CD4-positive, alpha-beta T cell treated with Interleukin-6 at 100 ng/mL for 8 hours (primary cell): ENCODE data around the gene DOCK4.

Experiments used
- DNase-seq: peaks from one replicate; pipeline ENCODE4 v3.0.0-alpha.2; 2020; ENCODE audit warnings: mixed read lengths, low spot score

Gene DOCK4

DNA sequence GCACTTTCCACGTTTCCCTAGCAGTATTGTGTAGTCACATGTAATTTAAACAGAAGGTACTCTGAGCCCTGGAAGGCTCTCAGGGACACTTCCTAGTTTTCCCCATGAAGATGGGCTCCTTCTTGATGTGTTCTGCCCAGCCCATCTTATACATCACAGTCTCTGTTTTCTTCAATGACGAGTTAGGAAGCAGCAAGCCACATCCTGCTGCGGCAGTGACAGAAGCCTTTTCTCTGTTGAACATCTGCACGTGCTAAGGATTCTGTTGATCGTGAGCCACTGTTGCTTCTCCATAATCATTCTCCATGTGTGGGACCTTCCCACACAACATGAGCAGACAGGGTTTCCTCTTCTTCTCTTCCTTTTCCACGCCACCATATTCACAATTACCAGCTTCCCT is 346.0 kb downstream of the DOCK4 start:
- no peak for DNase-seq

DNA sequence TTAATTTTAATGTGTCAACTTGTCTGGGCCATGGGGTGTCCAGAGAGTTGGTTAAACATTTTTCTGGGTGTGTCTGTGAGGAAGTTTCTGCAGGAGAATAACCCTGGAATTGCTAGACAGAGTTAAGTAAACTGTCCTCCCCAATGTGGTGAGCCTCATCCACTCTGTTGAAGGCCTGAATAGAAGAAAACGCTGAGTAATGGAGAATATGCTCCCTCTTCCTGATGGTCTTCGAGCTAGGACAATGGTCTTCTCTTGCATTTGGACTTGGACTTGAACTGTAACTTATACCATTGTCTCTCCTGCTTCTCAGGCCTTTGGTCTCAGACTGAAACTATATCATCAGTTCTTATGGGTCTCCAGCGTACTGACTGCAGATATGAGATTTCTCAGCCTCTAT is 347.9 kb downstream of the DOCK4 start:
- DNase-seq: no peak

GRCh38 chr7:111855842-111856227 is 350.4 kb downstream of the DOCK4 start:
- no peak for DNase-seq

DNA sequence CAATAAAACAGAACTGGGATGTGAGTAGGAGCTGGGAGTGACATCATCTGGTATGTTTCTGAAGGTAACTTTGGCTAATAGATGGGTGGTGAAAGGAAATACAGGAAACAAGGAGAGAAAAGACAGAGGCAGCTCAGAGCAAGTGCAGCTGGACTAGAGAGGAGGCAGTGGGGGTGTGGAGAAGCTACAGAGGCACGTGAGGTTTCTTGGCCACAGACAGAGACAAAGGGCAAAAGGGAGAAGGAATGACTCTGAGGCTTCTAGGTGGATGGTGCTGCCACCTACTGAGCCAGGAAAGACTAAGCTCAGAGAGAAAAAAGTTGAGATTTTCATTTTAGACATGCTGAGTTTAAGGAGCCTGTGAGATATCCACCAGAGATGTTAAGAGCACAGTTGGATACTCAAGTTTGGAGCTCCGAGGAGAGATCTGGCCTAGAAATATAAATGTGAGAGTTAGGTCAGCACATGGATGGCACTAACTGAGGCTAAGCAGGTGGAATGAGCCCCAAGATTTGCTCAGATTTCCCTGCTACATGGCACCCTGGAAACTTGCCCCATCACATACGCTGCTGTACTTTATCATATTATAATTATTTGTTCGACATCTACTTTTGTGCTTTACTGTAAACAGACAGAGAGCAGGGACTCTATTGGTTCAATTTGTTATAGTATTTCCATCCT is 350.9 kb downstream of the DOCK4 start:
- no peak for DNase-seq

GRCh38 chr7:111853201-111853990 is 352.8 kb downstream of the DOCK4 start:
- no peak for DNase-seq

DNA sequence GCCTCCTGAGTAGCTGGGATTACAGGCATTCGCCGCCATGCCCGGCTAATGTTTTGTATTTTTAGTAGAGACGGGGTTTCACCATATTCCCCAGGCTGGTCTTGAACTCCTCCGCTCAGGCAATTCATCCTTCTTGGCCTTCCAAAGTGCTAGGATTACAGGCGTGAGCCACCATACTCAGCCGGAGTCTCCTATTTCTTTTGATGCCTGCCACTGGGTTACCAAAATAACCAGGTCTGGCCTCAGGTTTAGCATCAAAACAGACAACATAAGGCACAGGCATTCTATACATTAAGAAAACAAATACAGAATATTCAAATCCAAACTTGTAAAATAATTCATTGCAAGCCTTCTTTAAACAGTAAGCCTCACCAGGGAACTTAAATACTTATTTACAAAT is 354.1 kb downstream of the DOCK4 start:
- DNase-seq: no peak

DNA sequence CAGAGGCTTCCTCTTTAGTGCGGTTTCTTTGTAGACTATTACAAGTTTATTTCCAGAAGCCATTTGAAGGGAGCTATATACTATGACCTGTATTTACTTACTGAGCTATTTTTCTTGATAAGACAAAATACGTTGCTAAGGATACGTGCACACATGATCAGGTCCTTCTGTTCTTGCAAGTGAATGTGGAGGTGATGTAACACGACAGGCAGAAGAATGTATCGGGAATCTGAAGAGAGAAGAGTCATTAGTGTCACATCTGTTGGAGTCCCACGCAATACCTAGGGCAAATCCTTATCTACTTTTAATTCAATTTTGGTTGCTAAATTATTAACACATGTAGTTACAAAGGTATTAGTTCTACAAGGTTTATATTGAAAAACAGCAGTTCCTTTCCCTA is 359.3 kb downstream of the DOCK4 start:
- DNase-seq: no peak

- DNase-seq: no peak
Observed at GRCh38 chr7:111845853-111846252, 360.3 kb downstream of the DOCK4 start.

DNA sequence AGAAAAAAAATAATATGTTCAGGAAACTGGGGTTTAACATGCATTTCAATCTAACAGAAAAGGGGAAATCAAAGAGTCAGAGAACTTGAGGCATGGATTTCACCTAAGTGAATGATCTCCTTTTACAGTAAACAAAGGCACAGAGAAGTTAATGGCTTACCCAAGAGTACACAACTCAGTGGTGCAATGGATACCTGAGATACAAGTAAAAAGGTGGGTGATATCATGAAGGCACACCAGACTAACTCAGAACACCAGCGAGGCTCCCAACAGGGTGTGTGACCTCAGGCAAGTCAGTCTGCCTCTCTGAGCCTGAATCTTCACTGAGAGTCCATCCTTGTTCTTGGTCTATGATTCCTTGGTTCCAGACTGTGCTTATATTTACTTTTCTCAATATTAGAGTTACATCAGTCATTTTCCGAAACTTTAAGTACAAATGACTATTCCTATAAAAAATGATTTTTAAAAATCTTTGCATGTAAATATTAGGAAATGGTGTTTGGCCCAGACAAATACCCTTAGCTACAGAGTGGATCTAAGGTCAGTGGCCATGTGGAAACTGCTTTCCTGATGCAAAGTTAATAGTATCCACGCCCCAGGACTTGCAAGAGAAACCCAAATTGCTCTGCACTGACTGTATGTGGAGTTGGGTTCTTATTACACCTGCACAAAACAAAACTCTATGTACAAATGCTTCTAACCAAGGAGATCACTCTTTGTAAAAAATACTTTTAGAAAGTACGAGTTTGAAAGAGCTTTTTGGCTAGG is 361.1 kb downstream of the DOCK4 start:
- no peak for DNase-seq

GRCh38 chr7:111842491-111842890 is 363.7 kb downstream of the DOCK4 start:
- no peak for DNase-seq

DNA sequence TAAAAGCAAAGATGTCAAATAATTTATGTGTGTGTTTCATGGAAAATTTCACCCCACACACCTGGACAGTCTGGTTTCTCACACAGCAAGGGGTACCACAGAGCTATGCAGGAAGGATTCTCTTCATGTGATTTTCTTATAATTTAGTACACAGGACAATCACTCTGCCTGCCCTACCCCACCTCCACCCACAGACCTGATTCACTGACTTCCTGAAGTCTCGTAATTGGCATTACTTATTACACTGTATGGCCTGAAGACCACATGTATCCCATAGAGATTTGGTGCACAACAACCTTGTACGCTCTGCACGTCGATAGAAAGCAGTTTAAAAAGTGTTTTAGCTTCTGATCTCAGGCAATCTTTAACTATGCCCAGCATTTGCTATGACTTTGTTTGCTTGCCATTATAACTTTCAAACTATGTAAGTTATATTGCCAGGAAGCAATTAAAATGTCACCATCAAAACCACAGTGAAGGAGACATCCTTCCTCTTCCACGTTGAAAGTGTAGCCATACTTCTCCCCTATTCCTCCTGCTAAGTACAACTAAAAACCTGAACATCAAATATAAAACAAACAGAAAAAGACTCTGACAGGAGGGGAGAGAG is 364.5 kb downstream of the DOCK4 start:
- no peak for DNase-seq

- no peak for DNase-seq
Observed at GRCh38 chr7:111840528-111840927, 365.7 kb downstream of the DOCK4 start.

DNA sequence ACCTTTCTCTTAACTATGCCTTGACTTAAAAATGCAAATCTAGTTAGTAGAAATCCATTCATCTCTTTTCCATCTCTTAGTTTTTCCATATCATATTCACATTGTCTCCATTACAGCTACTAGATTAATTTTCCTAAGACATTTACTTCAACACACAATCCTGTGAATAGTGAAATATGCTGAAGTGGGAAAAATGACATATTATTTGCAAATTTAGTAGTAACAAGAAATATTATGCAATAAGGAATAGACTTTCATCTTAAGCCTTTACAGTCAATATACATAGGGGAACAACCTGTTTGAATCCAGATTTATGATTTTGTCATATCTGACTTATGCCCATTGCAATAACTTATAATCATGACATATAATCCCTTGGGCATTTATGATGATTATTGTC is 366.9 kb downstream of the DOCK4 start:
- no peak for DNase-seq

GRCh38 chr7:111836592-111836991 is 369.6 kb downstream of the DOCK4 start:
- no peak for DNase-seq

GRCh38 chr7:111835066-111835465 is 371.1 kb downstream of the DOCK4 start:
- no peak for DNase-seq

DNA sequence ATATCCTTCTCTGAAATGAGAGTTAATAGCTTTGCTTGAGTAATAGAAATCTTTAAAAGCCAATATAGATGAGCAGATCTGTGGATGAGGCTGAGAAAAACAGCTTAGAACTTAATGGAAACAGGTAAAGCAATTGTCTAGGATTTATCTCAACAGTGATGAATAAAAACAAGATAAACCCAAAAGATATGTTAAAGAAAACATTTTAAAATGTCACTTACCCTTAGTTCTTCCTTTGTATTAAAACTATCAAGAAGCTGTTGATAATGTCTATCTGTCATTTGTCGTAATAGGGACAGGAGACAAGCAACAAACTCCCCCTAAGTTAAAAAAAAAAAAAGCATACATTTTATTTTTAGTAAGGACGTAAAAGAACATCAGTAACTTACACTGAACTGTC is 371.8 kb downstream of the DOCK4 start:
- no peak for DNase-seq

- no peak for DNase-seq
Observed at GRCh38 chr7:111833466-111833865, 372.7 kb downstream of the DOCK4 start.

DNA sequence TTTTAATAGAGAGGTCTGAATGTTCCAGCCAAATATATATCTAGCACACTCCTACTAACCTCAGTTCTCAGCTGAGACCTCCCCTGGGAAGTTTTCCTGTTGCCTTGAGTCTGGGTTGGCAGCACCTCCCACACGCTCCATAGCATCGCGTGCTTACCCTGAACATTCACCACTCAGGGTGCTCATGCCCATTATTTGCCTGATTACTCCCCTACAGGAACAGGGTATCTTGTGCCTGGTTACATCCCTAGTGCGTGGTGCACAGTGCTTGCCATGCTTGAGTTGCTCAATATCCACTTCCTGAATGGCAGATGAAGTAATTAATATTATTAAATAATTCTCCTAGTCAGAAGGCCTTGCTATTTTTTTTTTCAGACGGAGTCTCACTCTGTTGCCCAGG is 374.0 kb downstream of the DOCK4 start:
- DNase-seq: no peak

DNA sequence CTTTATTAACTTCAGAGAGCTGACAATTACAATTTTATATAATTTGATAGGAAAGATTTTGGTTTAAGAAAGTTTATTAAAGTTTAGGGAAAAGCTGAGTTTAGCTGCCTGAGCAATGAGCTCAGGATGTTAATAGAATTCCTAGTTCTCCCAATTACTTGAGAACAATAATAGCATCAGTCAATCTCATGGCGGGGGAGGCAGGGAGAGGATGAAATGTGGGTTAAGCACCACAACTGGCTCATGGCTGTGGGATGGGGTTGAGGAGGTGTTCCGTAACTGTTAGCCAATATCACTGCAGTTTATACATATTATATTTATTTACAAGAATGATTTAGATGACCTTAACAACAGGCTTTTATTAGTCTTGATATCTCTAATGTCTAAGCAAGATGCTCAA is 377.0 kb downstream of the DOCK4 start:
- DNase-seq: no peak

DNA sequence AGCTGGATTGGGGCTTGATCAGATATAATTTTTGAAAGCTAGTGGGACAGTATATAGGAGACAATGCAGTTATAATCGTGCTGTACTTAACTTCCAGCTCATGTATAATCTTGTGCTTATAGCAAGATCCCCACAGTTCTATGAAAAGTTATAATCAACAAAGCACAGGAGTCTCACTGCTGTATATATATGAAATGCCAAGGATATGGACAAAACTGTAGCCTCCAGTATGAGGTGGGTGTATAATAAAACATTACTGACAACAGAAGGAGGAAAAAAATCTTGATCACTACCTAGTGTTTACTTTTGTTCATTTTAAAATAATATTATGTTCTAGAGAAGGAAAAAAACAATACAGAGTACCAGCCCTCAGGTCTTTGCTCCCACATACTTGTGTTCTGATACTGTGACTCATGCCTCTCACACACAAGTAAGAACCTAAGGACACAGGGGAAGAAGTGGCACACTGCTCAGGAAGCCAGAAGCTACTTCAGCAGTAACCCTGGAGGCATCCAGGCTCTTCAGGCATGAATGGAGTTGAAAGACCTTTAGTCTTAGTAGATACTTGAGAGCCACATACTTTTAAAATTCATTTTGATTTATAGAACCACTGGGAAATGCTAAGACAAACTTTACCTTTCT is 378.2 kb downstream of the DOCK4 start:
- no peak for DNase-seq

DNA sequence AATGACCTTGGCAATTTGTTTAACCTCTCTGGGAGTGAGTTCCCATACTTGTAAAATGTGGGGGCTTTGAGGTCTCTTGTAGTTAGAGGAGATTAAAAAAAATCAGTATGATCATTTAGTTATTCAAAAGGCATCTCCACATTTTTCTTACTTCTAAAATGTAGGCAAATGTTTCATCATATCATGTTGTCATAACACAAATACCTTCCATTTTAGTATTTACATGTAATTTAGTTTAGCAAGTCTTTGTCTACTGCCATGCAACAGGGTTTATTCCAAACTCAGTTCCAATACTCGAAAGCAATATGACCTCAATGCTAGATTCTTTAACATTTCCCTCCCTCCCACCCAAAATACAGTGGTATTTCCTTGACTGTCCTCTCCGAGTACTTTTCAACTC is 381.2 kb downstream of the DOCK4 start:
- DNase-seq: no peak

- no peak for DNase-seq
Observed at GRCh38 chr7:111823826-111824225, 382.4 kb downstream of the DOCK4 start.
